Hepatocyte (in vitro differentiated cells): Measurements from ENCODE around the gene MAGI2. TPM values are rescaled to one million over a fixed set of nuclear protein-coding genes. Genes with fewer than 3 reads are reported as not detected.

ENCODE experiments used
- DNase-seq: peaks from one replicate; pipeline ENCODE4 v3.0.0-alpha.2; 2016; ENCODE audit warnings: low spot score
- H2AFZ ChIP-seq: fragments of 200-600 bp; sonication (generic); 2 replicates; pipeline ENCODE4 v1.6.0; 2016; ENCODE audit warnings: antibody characterized with exemption, mild to moderate bottlenecking
- H3K27ac ChIP-seq: fragments of 200-600 bp; sonication (generic); 2 replicates; pipeline ENCODE4 v1.5.1; 2016; ENCODE audit warnings: mild to moderate bottlenecking
- H3K27me3 ChIP-seq: fragments of 200-600 bp; sonication (generic); 2 replicates; pipeline ENCODE4 v1.6.1; 2016
- H3K36me3 ChIP-seq: fragments of 200-600 bp; sonication (generic); replicated peaks from 2 replicates; pipeline ENCODE4 v1.5.1; 2016; ENCODE audit warnings: low read depth; ENCODE audit not compliant: insufficient read depth
- H3K4me1 ChIP-seq: fragments of 200-600 bp; sonication (generic); 2 replicates; pipeline ENCODE4 v1.5.1; 2016; ENCODE audit warnings: mild to moderate bottlenecking, moderate library complexity; ENCODE audit not compliant: insufficient read depth
- H3K4me2 ChIP-seq: fragments of 200-600 bp; sonication (generic); 2 replicates; pipeline ENCODE4 v1.6.0; 2016
- H3K4me3 ChIP-seq: fragments of 200-600 bp; sonication (generic); 2 replicates; pipeline ENCODE4 v1.5.1; 2016; ENCODE audit warnings: mild to moderate bottlenecking
- H3K79me2 ChIP-seq: fragments of 200-600 bp; sonication (generic); 2 replicates; pipeline ENCODE4 v1.6.0; 2017; ENCODE audit warnings: mild to moderate bottlenecking
- H3K9me2 ChIP-seq: fragments of 200-600 bp; sonication (generic); replicated peaks from 2 replicates; pipeline ENCODE4 v1.6.0; 2017; ENCODE audit warnings: mild to moderate bottlenecking; ENCODE audit not compliant: insufficient read depth
- H3K9me3 ChIP-seq: fragments of 200-600 bp; sonication (generic); 2 replicates; pipeline ENCODE4 v1.5.1; 2016; ENCODE audit warnings: low read depth, mild to moderate bottlenecking
- H4K20me1 ChIP-seq: fragments of 200-600 bp; sonication (generic); 2 replicates; pipeline ENCODE4 v1.6.0; 2016; ENCODE audit warnings: mild to moderate bottlenecking; ENCODE audit not compliant: insufficient read depth, poor library complexity, severe bottlenecking
- EZH2 ChIP-seq: fragments of 200-600 bp; sonication (generic); IDR thresholded peaks from 2 replicates; pipeline ENCODE4 v1.6.1; 2016; ENCODE audit warnings: antibody characterized with exemption, mild to moderate bottlenecking, borderline replicate concordance
- EZH2phosphoT487 ChIP-seq: fragments of 200-600 bp; sonication (generic); IDR thresholded peaks from one replicate; pipeline ENCODE4 v1.6.1; 2018; ENCODE audit warnings: antibody characterized with exemption, mild to moderate bottlenecking, low read depth, moderate library complexity; ENCODE audit not compliant: unreplicated experiment, severe bottlenecking
- WGBS: methylation state at CpG from one replicate; pipeline ENCODE4 v1.1.6; 2016; ENCODE audit warnings: low lambda C conversion rate; ENCODE audit errors: missing lambda C conversion rate; 5-methylcytosine and 5-hydroxymethylcytosine counted together
- polyA plus RNA-seq: library from polyadenylated mRNA; unstranded; fragments of >200 nt; fragmentation: Nextera tagmentation; extraction: Ambion mirVana; gene quantifications from 2 replicates; pipeline ENCODE4 v1.2.1, GENCODE V29; 2016
- total RNA-seq: library from RNA; depleted of rRNA; stranded (reverse); fragments of >200 nt; gene quantifications from 2 replicates; pipeline ENCODE4 v1.2.3, GENCODE V29; 2014
- TF ChIP-seq, protein P1 (sequence below): fragments of 200-600 bp; sonication (generic); IDR thresholded peaks from 2 replicates; pipeline ENCODE4 v1.5.1; 2016; ENCODE audit warnings: antibody characterized with exemption, mild to moderate bottlenecking; ENCODE audit not compliant: poor library complexity

The MAGI2 gene
- total and polyA plus RNA-seq, 2 experiments from 2014 or later, result 3.1 to 6.7 TPM

DNA sequence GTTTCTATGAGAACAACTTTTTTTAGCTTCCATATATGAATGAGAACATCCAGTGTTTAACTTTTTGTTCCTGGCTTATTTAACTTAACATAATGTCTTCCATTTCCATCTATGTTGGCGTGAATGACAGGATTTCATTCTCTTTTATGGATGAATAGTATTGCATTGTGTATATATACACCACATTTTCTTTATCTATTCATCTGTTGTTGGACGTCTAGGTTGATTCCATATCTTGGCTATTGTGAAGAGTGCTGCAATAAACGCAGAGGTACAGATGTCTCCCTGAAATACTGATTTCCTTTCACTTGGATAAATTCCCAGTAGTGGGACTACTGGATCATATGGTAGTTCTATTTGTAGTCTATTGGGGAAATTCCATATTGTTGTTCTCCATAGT, 44.3 kb upstream of the MAGI2 start:
- Histone ChIP-seq H3K4me2 (no peak overlapping the region), H2AFZ (no peak overlapping the region), H3K9me2 (no peaks in the 10 kb centered on the region), H3K36me3 (no peaks in the 10 kb centered on the region), H3K4me3 (no peak overlapping the region), H3K4me1 (no peaks in the 10 kb centered on the region), H3K27me3 (no peaks in the 10 kb centered on the region), H3K27ac (no peak overlapping the region), H4K20me1 (no peaks in the 10 kb centered on the region), H3K9me3 (no peaks in the 10 kb centered on the region), H3K79me2 (no peaks in the 10 kb centered on the region)
- WGBS, result 93% methylated on average over 3 of the region's 3 CpGs
- no peak for DNase-seq
- TF ChIP-seq EZH2 (no peak), EZH2phosphoT487 (no peak)
- TF ChIP-seq, protein P1, sequence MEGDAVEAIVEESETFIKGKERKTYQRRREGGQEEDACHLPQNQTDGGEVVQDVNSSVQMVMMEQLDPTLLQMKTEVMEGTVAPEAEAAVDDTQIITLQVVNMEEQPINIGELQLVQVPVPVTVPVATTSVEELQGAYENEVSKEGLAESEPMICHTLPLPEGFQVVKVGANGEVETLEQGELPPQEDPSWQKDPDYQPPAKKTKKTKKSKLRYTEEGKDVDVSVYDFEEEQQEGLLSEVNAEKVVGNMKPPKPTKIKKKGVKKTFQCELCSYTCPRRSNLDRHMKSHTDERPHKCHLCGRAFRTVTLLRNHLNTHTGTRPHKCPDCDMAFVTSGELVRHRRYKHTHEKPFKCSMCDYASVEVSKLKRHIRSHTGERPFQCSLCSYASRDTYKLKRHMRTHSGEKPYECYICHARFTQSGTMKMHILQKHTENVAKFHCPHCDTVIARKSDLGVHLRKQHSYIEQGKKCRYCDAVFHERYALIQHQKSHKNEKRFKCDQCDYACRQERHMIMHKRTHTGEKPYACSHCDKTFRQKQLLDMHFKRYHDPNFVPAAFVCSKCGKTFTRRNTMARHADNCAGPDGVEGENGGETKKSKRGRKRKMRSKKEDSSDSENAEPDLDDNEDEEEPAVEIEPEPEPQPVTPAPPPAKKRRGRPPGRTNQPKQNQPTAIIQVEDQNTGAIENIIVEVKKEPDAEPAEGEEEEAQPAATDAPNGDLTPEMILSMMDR, result no peak

DNA sequence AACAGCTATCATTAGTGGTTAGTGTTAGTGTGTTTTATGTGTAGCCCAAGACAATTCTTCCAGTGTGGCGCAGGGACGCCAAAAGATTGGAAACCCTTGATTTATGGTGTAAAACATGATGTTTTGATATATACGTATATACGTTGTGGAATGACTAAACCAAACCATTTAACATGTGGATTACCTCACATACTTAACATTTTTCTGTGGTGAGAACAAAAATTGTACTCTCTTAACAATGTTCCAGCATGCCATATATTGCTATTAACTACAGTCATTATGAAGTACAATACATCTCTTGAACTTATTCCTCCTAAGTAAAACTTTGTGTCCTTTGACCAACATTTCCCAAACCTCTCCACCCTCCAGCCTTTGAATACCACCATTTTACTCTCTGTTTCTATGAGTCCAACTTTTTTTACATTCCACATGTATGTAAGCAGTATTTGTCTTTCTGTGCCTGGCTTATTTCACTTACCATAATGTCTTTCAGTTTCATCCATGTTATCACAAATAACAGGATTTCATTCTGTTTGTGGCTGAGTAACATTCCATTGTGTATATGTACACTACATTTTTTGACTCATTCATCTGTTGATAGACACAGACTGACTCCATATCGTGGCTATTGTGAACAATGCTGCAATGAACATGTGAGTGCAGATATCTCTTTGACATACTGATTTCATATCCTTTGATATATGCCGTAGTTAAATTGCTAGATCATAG, 42.2 kb upstream of the MAGI2 start:
- H3K9me3 ChIP-seq, result no peaks in the 10 kb centered on the region
- H3K27me3 ChIP-seq, result no peaks in the 10 kb centered on the region
- TF ChIP-seq EZH2, result no peak
- TF ChIP-seq EZH2phosphoT487, result no peak
- TF ChIP-seq, protein P1, result no peak
- H3K36me3 ChIP-seq, result no peaks in the 10 kb centered on the region
- H3K27ac ChIP-seq, result peak overlapping the region; percentile 34
- H3K9me2 ChIP-seq, result no peaks in the 10 kb centered on the region
- H3K79me2 ChIP-seq, result no peaks in the 10 kb centered on the region
- H2AFZ ChIP-seq, result no peak overlapping the region
- 71% methylated on average over 6 of the region's 6 CpGs for WGBS
- H3K4me2 ChIP-seq, result no peak overlapping the region
- H3K4me1 ChIP-seq, result no peaks in the 10 kb centered on the region
- H3K4me3 ChIP-seq, result no peak overlapping the region
- DNase-seq, result no peak
- no peaks in the 10 kb centered on the region for H4K20me1 ChIP-seq

DNA sequence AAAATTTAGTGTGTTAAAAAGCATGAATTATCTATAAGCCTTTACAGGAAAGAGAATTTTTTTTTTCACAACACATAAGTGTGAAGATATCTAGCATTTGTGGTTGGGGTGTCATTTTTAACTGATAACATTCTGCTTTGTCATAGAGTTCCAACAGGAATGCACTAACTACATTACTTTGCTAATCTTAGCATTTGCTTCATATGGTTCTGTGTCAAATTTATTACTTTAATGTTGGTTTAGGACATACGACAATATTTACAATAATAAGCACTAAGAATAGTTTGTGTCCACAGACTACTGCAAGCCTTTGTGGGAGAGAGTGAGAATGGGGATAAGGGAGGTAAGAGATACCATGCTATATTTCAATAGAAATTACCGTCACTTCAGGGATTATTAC, 40.6 kb upstream of the MAGI2 start:
- H3K9me3 ChIP-seq, result no peaks in the 10 kb centered on the region
- no peak overlapping the region for H2AFZ ChIP-seq
- no peak for DNase-seq
- H3K4me2 ChIP-seq, result no peak overlapping the region
- H3K79me2 ChIP-seq, result no peaks in the 10 kb centered on the region
- no peaks in the 10 kb centered on the region for H4K20me1 ChIP-seq
- no peaks in the 10 kb centered on the region for H3K9me2 ChIP-seq
- no peak overlapping the region for H3K4me3 ChIP-seq
- no peaks in the 10 kb centered on the region for H3K27me3 ChIP-seq
- TF ChIP-seq EZH2phosphoT487, result no peak
- no peak for TF ChIP-seq EZH2
- TF ChIP-seq, protein P1, result no peak
- H3K27ac ChIP-seq, result no peak overlapping the region
- no peaks in the 10 kb centered on the region for H3K36me3 ChIP-seq
- H3K4me1 ChIP-seq, result no peaks in the 10 kb centered on the region
- 77% methylated on average over 2 of the region's 2 CpGs for WGBS

DNA sequence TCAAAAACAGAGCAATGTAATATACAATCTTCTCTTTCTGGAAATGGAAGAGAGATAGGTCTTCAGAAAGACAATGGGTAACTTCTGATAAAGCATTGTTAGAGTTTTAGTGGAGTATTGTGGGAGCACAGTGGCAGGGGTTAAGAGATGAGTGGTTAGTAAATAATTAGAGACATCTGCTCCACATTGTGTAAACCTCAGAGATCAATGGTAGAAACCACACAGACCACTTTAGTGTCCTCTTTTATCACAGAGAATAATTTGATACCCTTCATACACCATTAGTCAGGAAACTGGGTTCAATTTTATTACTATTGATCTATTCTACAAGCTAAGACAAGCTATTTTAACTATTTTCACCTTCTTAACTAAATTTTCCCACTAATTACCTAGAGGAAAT, 35.9 kb upstream of the MAGI2 start:
- H3K4me1 ChIP-seq, result no peaks in the 10 kb centered on the region
- H3K9me3 ChIP-seq, result no peaks in the 10 kb centered on the region
- no peak overlapping the region for H3K4me3 ChIP-seq
- no peaks in the 10 kb centered on the region for H3K79me2 ChIP-seq
- H3K27ac ChIP-seq, result no peak overlapping the region
- H3K36me3 ChIP-seq, result no peaks in the 10 kb centered on the region
- no peak overlapping the region for H3K4me2 ChIP-seq
- H2AFZ ChIP-seq, result no peak overlapping the region
- H4K20me1 ChIP-seq, result no peaks in the 10 kb centered on the region
- H3K9me2 ChIP-seq, result no peaks in the 10 kb centered on the region
- no peaks in the 10 kb centered on the region for H3K27me3 ChIP-seq
- no peak for DNase-seq
- TF ChIP-seq EZH2phosphoT487, result no peak
- TF ChIP-seq, protein P1, result no peak
